ENCODE results near the gene SOST. TPM values are rescaled to one million over a fixed set of nuclear protein-coding genes. Genes with fewer than 3 reads are reported as not detected.

The SOST gene
- total RNA-seq, 4 donors from 2014 or later, result not detected

DNA sequence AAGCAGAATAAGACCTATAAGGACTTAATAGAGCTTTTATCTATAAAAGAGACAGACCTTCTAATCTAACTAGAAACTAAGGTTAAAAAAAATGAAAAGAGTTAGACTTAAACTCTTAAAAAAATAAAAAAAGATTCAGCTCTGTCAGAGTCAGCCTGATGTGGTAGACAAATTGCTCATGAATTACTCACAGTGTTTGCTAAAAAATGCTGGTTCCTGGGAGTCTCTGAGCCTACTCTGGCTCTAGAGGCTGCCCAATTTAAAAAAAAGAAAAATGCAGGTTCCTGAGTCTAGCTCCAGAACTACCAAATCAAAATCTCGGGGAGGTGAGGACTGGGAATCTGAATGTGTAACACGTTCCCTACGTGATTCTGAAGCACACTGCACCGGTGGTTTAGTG, 18.1 kb downstream of the SOST start:
- TF ChIP-seq, protein P1, sequence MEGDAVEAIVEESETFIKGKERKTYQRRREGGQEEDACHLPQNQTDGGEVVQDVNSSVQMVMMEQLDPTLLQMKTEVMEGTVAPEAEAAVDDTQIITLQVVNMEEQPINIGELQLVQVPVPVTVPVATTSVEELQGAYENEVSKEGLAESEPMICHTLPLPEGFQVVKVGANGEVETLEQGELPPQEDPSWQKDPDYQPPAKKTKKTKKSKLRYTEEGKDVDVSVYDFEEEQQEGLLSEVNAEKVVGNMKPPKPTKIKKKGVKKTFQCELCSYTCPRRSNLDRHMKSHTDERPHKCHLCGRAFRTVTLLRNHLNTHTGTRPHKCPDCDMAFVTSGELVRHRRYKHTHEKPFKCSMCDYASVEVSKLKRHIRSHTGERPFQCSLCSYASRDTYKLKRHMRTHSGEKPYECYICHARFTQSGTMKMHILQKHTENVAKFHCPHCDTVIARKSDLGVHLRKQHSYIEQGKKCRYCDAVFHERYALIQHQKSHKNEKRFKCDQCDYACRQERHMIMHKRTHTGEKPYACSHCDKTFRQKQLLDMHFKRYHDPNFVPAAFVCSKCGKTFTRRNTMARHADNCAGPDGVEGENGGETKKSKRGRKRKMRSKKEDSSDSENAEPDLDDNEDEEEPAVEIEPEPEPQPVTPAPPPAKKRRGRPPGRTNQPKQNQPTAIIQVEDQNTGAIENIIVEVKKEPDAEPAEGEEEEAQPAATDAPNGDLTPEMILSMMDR (IDR thresholded peaks at IDR 0.05; ENCODE audit: low read depth), result no peak

DNA sequence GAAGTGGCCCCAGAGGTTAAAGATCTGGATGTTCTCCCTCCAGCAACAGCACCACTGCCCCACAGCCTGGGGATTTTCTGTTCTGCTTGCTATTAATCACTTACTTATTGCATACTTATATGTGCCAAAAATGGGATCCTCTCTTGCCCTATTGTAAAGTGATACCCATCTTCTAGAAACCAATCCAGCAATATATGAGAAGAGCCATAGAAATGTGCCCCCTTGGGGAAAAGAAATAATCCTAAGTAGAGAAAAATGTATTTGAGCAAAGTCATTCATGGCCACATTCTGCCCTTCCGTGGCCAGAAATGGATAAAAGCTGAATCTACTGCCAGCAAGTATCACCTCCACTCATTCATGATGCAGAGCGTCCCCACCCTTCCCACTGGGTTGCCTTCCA, 20.9 kb downstream of the SOST start:
- TF ChIP-seq, protein P1 (IDR thresholded peaks at IDR 0.05; ENCODE audit: low read depth), result no peak

DNA sequence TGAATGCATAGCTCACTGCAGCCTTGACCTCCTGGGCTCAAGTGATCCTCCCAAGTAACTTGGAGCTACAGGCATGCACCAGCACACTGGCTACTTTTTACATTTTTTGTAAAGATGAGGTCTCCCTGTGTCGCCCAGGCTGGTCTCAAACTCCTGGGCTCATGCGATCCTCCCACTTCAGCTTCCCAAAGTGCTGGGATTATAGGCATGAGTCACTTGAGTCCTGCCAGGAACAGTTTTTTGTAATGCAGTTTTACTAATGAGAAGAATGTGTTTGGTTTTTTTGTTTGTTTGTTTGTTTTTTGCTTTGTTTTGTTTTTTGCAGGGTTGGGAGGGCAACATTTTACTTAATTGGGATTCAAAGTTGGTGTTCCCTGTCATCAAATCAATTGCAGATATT, 22.2 kb downstream of the SOST start:
- TF ChIP-seq, protein P1 (IDR thresholded peaks at IDR 0.05; ENCODE audit: low read depth), result no peak

DNA sequence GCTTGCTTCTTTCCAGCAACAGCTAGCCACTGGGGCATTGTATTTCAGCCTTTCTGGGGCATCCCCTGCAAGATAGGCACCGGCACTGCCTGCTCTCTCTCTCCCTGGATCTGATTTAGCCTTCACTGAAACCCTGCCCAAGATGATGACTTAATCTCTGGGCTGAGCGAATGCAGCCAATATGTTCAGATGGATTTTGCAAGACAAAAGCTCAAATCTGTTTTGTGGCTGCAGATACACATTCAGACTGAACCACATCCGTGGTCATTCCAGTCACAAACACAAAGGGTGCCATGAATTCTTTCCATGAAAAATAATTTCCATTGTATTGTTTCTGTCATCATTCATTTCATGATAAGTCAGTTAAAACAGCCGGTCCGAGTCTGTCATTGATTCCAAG, 24.2 kb downstream of the SOST start:
- TF ChIP-seq, protein P1 (IDR thresholded peaks at IDR 0.05; ENCODE audit: low read depth), result no peak

DNA sequence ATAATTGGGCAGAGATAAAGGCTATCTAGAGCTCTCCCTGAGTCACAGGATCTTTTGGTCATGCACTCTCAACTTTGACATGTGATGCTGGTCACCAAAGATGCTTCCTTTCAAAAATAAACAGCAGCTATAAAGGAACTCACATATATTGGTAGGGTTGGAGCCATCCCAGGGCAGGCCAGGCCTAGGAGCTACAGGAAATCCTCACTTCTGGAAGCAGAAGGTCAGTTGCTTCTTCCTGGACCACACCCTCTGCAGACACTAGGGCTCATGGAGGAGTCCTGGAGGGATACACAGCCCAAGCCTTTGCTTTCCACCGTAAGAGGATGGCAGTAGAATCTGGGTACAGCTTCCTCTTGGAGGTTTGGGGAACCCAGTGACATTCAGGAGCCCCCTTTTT, 24.6 kb downstream of the SOST start:
- TF ChIP-seq, protein P1 (IDR thresholded peaks at IDR 0.05; ENCODE audit: low read depth), result no peak

DNA sequence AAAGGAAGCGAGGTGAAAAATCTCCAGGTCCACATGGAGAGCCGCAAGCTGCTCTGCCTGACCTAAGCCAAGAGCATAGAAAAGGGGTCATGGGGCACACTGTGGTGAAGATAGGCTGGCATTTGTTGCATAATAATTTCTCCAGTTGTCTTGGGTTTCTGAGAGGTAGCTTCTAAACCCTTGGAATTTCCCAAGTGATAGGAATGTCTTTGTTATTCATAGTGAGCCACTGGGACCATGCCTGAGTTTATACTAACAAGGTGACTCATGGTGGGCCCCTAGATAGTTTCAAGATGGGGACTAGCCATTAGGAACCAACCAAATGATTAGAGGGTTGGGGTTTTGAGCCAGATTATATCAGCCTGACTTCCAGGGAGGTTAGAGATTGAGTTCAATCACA, 25.6 kb downstream of the SOST start:
- TF ChIP-seq, protein P1 (IDR thresholded peaks at IDR 0.05; ENCODE audit: low read depth), result no peak

DNA sequence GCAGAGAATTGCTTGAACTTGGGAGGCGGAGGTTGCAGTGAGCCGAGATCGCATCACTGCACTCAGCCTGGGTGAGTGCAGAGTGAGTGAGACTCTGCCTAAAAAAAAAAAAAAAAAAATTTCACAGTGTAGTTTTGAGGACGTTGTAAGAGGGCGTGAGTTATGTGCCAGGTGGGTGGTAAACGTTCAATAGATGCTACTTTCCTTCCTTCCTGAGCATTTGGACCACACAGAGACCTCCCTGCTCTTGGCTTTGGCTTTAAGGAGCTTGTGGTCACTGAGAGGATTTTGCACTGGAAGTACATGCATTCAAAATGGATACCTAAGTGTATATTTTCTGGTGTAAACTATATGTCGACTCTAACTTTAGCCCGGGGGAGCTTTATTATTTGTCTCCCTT, 30.5 kb downstream of the SOST start:
- TF ChIP-seq, protein P1 (IDR thresholded peaks at IDR 0.05; ENCODE audit: low read depth), result no peak
